Ovary (tissue), 9 donors: ENCODE data around the gene PLPP7. TPM values are rescaled to one million over a fixed set of nuclear protein-coding genes. Genes with fewer than 3 reads are reported as not detected.

Experiments
- DNase-seq, 5 donors: peaks; one replicate each; pipeline ENCODE4 v3.0.0-alpha.2; 2019 to 2020
- H3K27ac ChIP-seq, 2 donors: fragments of 200-600 bp; one replicate each; pipeline versions ENCODE4 v1.5.1 to v1.8.0; 2019 to 2022
- H3K27me3 ChIP-seq: fragments of 200-600 bp; one replicate; pipeline ENCODE4 v1.8.0; 2022
- H3K36me3 ChIP-seq: fragments of 200-600 bp; sonication (generic); one replicate; pipeline ENCODE4 v1.5.1; 2019
- H3K4me1 ChIP-seq: one replicate; pipeline ENCODE4 v1.8.1; 2013; ENCODE audit warnings: mild to moderate bottlenecking, moderate library complexity; ENCODE audit not compliant: insufficient read depth
- H3K4me3 ChIP-seq: fragments of 200-600 bp; sonication (generic); one replicate; pipeline ENCODE4 v1.5.1; 2017
- H3K9me3 ChIP-seq, 2 donors: fragments of 200-600 bp in 1 of 2; sonication (generic) in 1 of 2; one replicate each; pipeline versions ENCODE4 v1.5.1 to v1.8.1; 2013 to 2019; ENCODE audit warnings: mild to moderate bottlenecking in 1 of 2, moderate library complexity in 1 of 2
- EP300 ChIP-seq: sonication (generic); formaldehyde crosslinking; IDR thresholded peaks from one replicate; pipeline ENCODE4 v1.6.1; 2017; ENCODE audit warnings: antibody characterized with exemption
- POLR2A ChIP-seq: fragments of 450-650 bp; IDR thresholded peaks from one replicate; pipeline ENCODE4 v1.6.1; 2017; ENCODE audit warnings: antibody characterized with exemption, mild to moderate bottlenecking, moderate library complexity
- WGBS, 3 donors: extraction: QIAGEN DNeasy Blood & Tissue Kit in 1 of 3; methylation state at CpG; one replicate each; pipeline versions ENCODE4 v1.1.5 to v1.1.7; 2013 to 2017; 5-methylcytosine and 5-hydroxymethylcytosine counted together
- intact Hi-C, 4 donors: fragments of 100-400 bp; cut with DNase I; formaldehyde crosslinking; loops; one replicate each; pipeline versions ENCODE4 v1.11.0 to v1.15.1; 2022 to 2023
- polyA plus RNA-seq, 2 donors: library from polyadenylated mRNA; stranded (reverse); fragments of 200-250 nt in 1 of 2; fragments of 350-450 nt in 1 of 2; fragmentation: Illumina TruSeq in 1 of 2; extraction: RNeasy Lipid Tissue Mini Kit (QIAGEN cat#74804) in 1 of 2; gene quantifications; one replicate each; pipeline ENCODE4 v1.2.3, GENCODE V29; 2013 to 2014
- total RNA-seq, 7 donors: library from RNA; depleted of rRNA in 2 of 7; stranded (reverse); fragments of >200 nt in 2 of 7; fragmentation: NEBNext Ultra II Directional in 3 of 7; extraction: Animal tissue kit (Norgen Biotek cat#: 25700) in 3 of 7; gene quantifications; one replicate each; pipeline versions ENCODE4 v1.1.0 to v1.2.4, GENCODE V29; 2016 to 2023
- TF ChIP-seq, protein P1 (sequence below), 3 donors: fragments of 450-650 bp in 2 of 3; fragments of 200-600 bp in 1 of 3; IDR thresholded peaks; one replicate each; pipeline versions ENCODE4 v1.5.1 to v1.8.0; 2016 to 2022; ENCODE audit warnings: antibody characterized with exemption in 3 of 3, mild to moderate bottlenecking in 1 of 3
- donor health status: DM: no; HTN: no; CAD: no; lungs with moderate emphysema.
- donor health status: DM: no; HTN: no; CAD: no.
- donor health status: Bipolar disorder and iron deficiency.
- donor health status: DM: yes; HTN: yes; CAD: no.
- donor health status: DM: no; HTN: no; CAD: no.
- donor health status: DM: yes; HTN: yes; CAD: no.

The PLPP7 gene
- total and polyA plus RNA-seq, 9 donors = 3.6 to 12.0 (median 11.0) TPM

- 75 to 83% (median 77%) methylated on average over 3 of the region's 3 CpGs for WGBS, 3 donors
- no peaks in the 10 kb centered on the region for H3K27me3 ChIP-seq
Observed at GRCh38 chr9:131280660-131281059, 8.9 kb upstream of the PLPP7 start.

GRCh38 chr9:131281119-131281965 is 8.2 kb upstream of the PLPP7 start:
- Histone ChIP-seq H3K4me1 (no peaks in the 10 kb centered on the region), H3K36me3 (no peaks in the 10 kb centered on the region), H3K4me3 (no peak overlapping the region), H3K27me3 (no peaks in the 10 kb centered on the region), H3K27ac (no peak overlapping the region), H3K9me3 (no peaks in the 10 kb centered on the region)
- TF ChIP-seq EP300 (no peak), POLR2A (no peak)
- TF ChIP-seq, protein P1, sequence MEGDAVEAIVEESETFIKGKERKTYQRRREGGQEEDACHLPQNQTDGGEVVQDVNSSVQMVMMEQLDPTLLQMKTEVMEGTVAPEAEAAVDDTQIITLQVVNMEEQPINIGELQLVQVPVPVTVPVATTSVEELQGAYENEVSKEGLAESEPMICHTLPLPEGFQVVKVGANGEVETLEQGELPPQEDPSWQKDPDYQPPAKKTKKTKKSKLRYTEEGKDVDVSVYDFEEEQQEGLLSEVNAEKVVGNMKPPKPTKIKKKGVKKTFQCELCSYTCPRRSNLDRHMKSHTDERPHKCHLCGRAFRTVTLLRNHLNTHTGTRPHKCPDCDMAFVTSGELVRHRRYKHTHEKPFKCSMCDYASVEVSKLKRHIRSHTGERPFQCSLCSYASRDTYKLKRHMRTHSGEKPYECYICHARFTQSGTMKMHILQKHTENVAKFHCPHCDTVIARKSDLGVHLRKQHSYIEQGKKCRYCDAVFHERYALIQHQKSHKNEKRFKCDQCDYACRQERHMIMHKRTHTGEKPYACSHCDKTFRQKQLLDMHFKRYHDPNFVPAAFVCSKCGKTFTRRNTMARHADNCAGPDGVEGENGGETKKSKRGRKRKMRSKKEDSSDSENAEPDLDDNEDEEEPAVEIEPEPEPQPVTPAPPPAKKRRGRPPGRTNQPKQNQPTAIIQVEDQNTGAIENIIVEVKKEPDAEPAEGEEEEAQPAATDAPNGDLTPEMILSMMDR (IDR thresholded peaks at IDR 0.05) = no peak
- intact Hi-C loops = no loop called here
- DNase-seq = no peak
- 72 to 74% (median 73%) methylated on average over 17 of the region's 17 CpGs for WGBS, 3 donors

More at GRCh38 chr9:131280660-131281059, 8.9 kb upstream of the PLPP7 start:
- Histone ChIP-seq H3K27ac (no peak overlapping the region), H3K9me3 (no peaks in the 10 kb centered on the region), H3K36me3 (no peaks in the 10 kb centered on the region), H3K4me1 (no peaks in the 10 kb centered on the region), H3K4me3 (no peak overlapping the region)
- DNase-seq = no peak
- intact Hi-C loops = no loop called here
- TF ChIP-seq POLR2A (no peak), EP300 (no peak)
- TF ChIP-seq, protein P1 (IDR thresholded peaks at IDR 0.05) = no peak

DNA sequence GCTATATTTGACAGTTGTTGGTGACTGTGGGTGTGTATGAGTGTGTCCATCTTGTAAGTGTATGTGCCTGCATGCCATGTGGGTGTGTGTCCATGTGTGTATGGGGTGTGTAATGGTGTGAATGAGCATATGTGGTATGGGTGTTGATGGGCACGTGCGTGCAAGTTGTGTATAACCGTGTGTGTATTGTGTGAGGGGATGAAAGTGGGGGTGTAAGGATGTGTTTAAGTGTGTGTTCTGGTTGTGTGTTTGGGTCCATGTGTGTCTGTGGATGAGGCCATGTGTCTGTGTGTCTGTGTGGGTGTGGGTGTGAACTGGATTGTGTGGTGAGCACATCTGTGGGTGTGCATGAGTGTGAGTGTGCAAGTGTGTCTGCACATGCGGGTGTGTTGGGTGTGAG is 7.3 kb upstream of the PLPP7 start:
- Histone ChIP-seq H3K36me3 (no peaks in the 10 kb centered on the region), H3K4me3 (no peak overlapping the region), H3K27ac (no peak overlapping the region), H3K27me3 (no peaks in the 10 kb centered on the region), H3K4me1 (no peaks in the 10 kb centered on the region), H3K9me3 (no peaks in the 10 kb centered on the region)
- DNase-seq = no peak
- intact Hi-C loops = no loop called here
- no peak for TF ChIP-seq POLR2A
- TF ChIP-seq, protein P1 (IDR thresholded peaks at IDR 0.05) = no peak
- no peak for TF ChIP-seq EP300
- WGBS, 3 donors = 65 to 77% (median 69%) methylated on average over 4 of the region's 4 CpGs

DNA sequence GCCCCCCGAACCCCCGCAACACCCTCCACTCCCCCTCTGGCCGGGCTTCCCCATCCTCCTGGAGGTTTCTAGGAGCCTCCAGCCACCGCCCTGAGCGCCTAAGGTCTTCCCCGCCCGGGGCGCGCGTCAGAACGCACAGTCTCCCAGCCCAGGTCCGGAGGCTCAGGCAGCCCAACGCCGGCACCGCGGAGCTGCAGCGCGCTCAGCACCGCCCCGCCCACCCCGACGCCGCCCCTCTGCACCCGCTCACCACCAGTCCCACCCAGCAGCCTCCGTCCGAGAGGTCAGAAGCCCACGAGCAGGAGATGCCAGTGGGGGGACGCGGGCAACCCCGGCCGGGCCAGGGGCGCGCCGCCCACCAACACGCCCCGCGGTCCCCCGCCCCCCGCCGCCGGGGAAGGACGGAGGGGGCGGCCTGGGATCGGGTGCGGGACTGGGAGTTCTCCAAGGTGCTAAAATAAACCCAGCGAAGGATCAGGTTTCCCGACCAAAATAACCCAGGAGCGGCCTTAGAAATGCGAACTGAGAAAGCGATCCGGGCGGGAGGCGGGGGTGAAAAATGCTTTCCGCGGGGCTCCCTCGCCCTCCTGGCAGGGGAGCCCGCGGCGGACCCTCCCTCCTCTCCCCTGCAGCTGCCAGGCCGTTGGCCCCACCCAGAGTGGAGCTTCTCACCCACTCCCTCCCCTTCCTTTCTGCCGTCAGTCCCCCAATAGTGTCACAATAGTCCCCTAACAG is 6.7 kb upstream of the PLPP7 start:
- H3K9me3 ChIP-seq = no peaks in the 10 kb centered on the region
- no peak for DNase-seq
- TF ChIP-seq, protein P1 (IDR thresholded peaks at IDR 0.05) = no peak
- TF ChIP-seq EP300 (no peak), POLR2A (no peak)
- intact Hi-C loops = no loop called here
- no peak overlapping the region for H3K27ac ChIP-seq
- H3K4me1 ChIP-seq = no peaks in the 10 kb centered on the region
- no peaks in the 10 kb centered on the region for H3K27me3 ChIP-seq
- H3K4me3 ChIP-seq = no peak overlapping the region
- H3K36me3 ChIP-seq = no peaks in the 10 kb centered on the region
- WGBS, 3 donors = 1 to 3% (median 2%) methylated on average over 29 to 61 of the region's 61 CpGs
